NCI-H1930 (cell line): ENCODE measurements around the gene ANKRD7.
"Not testable (repeated sequence)": the region's sequence is repeated elsewhere in the genome, so short reads cannot be mapped to it uniquely, and the experiment has no call there.

ENCODE experiments used
- DNase-seq, 2 experiments: peaks; one replicate each; lab custom pipeline; 2025; lab: John Stamatoyannopoulos, UW

Gene ANKRD7

DNA sequence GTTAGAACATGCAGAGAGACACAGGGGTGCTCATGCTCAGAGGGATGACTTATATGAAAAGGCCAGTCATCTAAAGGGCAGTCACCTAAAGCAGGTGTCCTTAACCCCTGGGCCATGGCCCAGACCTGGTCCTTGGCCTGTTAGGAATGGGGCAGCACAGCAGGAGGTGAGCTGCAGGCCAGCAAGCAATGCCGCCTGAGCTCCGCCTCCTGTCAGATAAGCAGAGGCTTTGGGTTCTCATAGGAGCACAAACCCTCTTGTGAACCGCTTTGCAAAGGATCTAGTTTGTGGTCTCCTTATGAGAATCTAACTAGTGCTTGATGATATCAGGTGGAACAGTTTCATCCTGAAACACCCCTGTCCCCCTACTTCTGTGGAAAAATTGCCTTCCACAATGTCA lies 14.5 kb downstream of the ANKRD7 start:
- no peak for DNase-seq

DNA sequence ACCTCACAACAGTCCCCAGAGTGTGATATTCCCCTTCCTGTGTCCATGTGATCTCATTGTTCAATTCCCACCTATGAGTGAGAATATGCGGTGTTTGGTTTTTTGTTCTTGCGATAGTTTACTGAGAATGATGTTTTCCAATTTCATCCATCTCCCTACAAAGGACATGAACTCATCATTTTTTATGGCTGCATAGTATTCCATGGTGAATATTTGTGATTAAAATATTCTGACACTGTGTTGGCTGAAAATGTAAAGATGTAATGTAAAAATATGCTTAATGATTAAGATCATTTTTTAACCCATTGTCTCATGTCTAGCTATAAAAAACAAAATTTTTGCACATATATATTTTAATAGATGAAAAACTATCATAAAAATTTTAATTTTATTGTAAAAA lies 15.8 kb downstream of the ANKRD7 start:
- DNase-seq, result not testable (repeated sequence)

DNA sequence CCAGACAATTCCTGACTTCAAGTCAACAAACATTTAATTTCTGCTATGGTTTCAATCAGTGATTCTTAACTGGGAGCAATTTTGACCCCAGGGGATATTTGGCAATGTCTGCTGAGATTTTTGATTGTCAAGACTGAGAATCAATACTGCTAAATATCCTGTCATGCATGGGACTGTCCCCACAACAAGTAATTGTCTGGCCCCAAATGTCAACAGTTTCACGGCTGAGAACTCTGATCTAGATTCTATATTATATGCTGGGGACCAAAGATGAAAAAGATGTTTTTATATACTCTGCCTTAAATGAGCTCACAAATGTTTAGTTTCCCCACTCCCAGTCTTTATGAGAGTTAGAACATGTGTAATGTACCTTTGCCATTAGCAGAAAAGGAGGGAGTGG lies 19.2 kb downstream of the ANKRD7 start:
- no peak for DNase-seq

DNA sequence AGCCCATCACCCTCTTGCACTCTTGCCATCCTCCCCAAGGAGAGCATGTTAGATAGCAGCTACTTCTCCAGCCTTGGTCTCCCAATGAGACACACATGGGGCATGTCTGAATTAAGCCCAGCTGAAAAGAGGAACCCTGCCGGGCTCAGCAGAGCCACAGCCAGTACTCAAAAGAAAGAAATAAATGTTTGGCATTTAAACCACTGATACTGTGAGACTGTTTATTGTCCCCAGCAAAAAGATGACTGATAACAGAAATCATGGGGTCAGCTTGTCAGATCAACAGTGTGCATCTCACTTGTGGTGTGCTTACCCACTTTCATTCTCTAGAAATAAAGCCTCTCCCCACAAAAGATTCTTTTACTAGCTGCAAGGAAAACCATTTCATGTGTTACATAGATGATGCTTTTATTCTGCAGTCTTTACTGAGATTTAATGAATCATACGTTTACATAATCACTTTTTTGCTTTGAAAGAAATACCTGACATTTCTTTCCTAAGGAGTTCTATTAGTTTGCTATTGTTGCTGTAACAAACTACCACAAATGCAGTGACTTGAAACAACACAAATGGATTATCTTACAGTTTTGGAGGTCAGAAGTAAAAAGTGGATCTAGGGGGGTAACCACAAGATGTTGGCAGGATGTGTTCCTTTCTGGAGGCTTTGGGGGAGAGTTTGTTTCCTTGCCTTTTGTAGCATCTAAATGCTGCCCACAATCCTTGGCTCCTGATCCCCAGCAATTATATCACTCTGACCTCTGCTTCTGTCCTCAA lies 20.9 kb downstream of the ANKRD7 start:
- DNase-seq, result no peak

DNA sequence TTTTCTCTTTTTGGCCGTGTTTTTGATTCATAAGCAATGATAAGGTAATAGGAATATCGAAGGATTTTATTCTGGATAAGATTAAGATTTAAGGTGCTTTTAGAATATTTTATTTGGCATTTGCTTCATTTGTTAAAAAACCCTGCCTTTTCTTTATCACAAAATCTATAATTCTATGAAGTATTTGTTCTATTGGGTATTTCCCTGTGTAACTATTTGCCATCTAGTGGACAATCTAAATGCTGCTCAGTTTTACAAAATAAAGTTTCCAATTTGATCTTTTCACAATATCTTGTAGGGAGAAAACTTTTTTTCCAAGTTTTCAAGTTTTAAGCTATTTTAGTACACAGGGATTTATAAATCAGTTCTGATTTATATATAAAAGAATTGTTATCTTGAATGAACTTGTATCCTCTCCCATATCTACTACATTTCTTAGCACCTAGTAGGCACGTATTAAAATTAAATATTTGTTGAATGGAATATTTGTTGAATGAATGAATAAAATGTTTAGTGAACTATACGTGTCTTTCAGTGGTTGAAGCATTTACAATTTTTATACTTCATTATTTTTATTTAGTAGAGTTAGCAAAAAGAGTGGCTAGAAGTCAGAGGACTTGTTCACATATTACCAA lies 26.5 kb downstream of the ANKRD7 start:
- DNase-seq, result no peak

DNA sequence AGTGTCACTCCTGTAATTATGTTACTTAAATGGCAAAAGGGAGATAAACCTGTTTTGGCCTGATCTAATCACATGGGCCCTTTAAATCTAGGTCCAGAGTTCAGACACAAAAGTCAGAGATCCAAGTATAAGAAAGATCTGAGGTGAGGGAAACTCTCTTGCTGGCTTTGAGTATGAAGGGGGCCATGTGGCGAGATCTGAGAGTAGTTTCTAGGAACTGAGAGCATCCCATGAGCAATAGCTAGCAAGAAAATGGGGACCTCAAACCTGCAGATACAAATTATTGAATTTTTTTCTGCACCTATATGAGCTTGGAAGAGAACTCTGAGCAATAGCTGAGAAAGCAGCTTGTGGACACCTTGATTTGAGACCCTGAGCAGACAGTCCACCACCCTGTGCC lies 27.6 kb downstream of the ANKRD7 start:
- DNase-seq, result no peak

DNA sequence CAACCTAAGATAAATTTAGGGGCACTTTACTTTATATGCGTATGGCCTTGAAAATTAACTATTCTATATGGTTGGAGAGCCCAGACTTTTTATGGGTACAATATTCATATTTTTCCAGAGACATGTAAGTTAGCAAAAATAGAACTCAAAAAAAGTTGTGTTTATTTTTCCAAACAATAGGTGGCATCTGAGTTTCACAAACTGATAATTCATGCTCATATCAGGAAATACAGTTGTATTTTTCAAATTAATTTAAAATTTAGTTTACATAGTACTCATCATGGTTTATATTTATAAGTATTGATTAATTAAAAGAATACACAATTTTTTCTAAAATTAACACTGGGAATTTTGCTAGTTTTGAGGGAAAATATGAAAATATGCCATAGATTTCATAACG lies 34.6 kb downstream of the ANKRD7 start:
- DNase-seq, result no peak

DNA sequence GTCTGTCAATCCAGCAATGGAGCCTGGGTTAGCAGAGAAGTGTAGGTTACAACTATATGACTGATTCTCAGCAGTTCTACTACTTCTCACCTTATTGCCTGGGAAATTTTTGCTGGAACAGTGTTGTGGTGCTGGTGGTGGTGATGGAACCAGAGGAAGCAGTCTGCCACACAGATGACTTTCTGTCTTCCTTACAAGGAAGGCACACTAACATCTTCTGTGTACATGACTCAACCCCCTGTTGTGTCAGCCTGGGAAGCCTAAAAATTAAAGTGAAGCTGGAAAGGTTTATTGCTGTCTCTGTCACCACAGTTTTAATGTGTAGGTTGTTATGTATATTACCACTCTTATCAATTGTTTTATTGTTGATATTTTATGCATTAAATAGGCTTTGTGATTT lies 40.3 kb downstream of the ANKRD7 start:
- DNase-seq, result no peak

DNA sequence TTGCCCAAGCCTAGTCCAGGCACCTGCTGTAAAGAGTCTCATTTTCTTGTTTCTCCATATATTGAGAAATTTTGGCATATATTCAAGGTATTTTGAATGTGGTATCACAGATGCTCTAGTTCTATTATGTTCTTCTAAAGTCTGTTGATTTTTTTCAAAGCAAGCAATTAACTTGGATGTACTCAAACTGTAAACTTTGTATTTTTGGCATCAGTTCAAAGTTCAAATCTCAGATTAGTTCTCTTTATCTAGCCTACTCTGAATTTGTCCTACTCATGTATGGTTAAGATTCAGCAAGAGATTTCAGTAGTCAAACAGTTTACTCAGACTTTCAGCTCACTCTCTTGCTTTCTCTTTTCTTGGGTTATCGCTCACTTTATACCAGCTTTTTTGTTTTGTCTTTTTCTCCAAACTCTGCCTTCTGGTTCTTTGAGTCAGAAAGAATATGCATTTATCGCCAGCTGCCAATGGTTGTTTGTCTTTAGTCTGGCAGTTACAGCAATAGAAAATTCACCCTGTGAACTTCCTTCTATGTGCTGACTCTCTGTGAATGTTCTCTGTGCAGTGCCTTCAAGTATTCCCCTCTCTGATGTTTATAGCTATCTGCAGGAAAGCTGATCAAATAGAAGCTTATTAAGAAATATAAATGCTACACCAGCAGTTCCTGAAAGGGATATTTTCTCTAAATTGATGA lies 56.0 kb downstream of the ANKRD7 start:
- DNase-seq, result peak; percentile 14 to 15

DNA sequence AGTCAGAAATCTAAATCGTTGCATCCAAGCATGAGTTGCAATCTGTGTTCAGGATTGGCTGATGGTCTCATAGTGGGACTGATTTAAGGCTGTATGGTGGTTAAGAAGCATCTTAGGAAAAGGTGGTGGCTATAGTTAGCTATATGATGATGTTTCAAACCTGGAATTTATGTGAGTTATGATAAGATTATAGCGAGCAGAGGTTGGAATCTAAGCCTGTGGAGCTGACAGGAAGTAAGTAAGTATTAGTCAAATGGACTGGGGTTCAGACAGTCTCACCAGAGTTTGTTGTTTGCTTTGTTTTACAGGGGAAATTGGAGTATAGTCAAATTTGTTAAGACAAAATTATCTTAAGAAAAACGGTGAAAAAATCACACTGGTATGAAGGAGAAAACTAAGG lies 56.7 kb downstream of the ANKRD7 start:
- no peak for DNase-seq

DNA sequence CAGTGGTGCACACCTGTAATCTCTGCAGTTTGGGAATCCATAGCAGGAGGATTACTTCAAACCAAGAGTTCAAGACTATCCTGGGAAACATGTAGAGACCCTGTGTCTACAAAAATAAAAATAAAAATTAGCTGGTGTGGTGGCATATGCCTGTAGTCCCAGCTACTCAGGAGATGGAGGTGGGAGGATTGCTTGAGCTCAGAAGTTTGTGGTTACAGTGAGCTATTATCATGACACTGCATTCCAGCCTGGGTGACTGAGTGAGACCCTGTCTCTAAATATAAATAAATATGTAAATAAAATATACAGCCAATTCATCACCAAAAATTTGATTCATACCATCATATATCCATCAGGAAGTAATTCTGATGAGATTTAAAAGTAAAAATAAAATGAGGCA lies 60.9 kb downstream of the ANKRD7 start:
- DNase-seq, result no peak

DNA sequence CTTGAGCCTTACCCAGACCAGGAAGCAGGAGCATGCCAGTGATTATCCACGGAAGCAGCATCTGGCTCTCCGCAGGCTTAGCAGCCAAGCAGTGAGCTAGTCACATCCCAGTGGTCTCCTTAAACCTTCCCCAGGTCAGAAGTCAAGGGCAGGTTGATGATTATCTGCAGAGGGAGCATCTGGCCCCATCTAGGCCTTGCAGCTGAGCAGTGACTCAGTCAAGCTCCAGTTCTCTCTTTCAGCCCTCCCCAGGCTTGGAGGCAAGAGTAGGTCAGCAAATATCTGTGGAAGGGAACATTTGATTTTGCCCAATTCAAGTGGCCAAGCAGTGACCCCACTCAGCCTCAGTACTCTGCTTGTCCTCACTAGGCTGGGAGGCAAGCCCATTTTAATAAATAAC lies 61.6 kb downstream of the ANKRD7 start:
- no peak for DNase-seq

DNA sequence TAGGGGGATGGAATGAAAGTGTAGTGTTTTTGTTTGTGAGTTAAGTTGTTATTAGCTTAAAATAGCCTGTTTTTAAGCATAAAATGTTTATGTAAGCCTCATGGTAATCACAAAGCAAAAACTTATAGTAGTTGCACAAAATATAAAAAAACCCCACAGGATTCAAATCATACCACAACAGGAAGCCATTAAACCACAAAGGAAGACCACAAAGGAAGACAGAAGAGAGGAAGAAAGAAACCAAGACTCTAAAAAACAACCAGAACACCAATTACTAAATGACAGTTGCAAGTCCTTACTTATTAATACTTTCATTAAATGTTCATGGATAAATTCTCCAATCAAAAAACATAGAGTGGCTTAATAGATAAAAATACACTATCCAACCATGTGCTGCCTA lies 63.6 kb downstream of the ANKRD7 start:
- DNase-seq, result no peak

DNA sequence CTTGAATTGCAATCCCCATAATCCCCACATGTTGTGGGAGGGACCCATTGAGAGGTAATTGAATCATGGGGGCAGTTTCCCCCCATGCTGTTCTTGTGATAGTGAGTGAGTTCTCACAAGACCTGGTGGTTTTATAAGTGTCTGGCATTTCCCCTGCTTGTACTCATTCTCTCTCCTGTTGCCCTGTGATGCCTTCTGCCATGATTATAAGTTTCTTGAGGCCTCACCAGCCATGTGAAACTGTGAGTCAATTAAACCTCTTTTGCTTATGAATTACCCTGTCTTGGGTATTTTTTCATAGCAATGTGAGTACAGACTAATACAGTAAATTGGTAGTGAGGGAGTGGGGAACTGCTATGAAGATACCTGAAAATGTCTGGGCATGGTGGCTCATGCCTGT lies 65.0 kb downstream of the ANKRD7 start:
- no peak for DNase-seq
